Spleen (tissue), 11 donors: ENCODE data around the gene MXRA7. TPM values are rescaled to one million over a fixed set of nuclear protein-coding genes. Genes with fewer than 3 reads are reported as not detected.
A peak's percentile ranks its signal among the peaks of the same experiment; 100 is the strongest.

ENCODE experiments used
- DNase-seq: peaks from one replicate; pipeline ENCODE4 v3.0.0-alpha.2; 2020
- H3K27ac ChIP-seq, 8 donors: fragments of 200-600 bp; sonication (generic) in 7 of 8; 1 replicate in 4 of 8; 2 replicates in 4 of 8; pipeline versions ENCODE4 v1.5.0 to v1.8.0; 2016 to 2021; ENCODE audit warnings: inconsistent platforms in 4 of 8, mild to moderate bottlenecking in 4 of 8, moderate library complexity in 1 of 8
- H3K27me3 ChIP-seq, 7 donors: fragments of 200-600 bp; sonication (generic) in 6 of 7; replicated peaks in 1 of 7; 1 replicate in 4 of 7; 2 replicates in 3 of 7; pipeline versions ENCODE4 v1.5.0 to v1.8.0; 2016 to 2021; ENCODE audit warnings: inconsistent platforms in 3 of 7, mild to moderate bottlenecking in 1 of 7
- H3K36me3 ChIP-seq, 6 donors: fragments of 200-600 bp; sonication (generic) in 5 of 6; 1 replicate in 4 of 6; 2 replicates in 2 of 6; pipeline versions ENCODE4 v1.5.0 to v1.8.0; 2016 to 2021; ENCODE audit warnings: inconsistent platforms in 2 of 6
- H3K4me1 ChIP-seq, 6 donors: fragments of 200-600 bp; sonication (generic) in 5 of 6; 1 replicate in 3 of 6; 2 replicates in 3 of 6; pipeline versions ENCODE4 v1.5.0 to v1.8.0; 2016 to 2021; ENCODE audit warnings: inconsistent platforms in 3 of 6
- H3K4me3 ChIP-seq, 8 donors: fragments of 200-600 bp; sonication (generic) in 7 of 8; 1 replicate in 4 of 8; 2 replicates in 4 of 8; pipeline versions ENCODE4 v1.5.0 to v1.8.0; 2016 to 2021; ENCODE audit warnings: inconsistent platforms in 4 of 8, mild to moderate bottlenecking in 4 of 8, moderate library complexity in 2 of 8
- H3K9me3 ChIP-seq, 8 donors: fragments of 200-600 bp; sonication (generic) in 7 of 8; 1 replicate in 4 of 8; 2 replicates in 4 of 8; pipeline versions ENCODE4 v1.5.0 to v1.8.0; 2016 to 2021; ENCODE audit warnings: inconsistent platforms in 4 of 8
- CTCF ChIP-seq, 11 experiments: fragments of 200-600 bp in 7 of 11; fragments of 450-650 bp in 4 of 11; sonication (generic) in 4 of 11; IDR thresholded peaks in 8 of 11; conservative IDR thresholded peaks in 3 of 11; 1 replicate in 7 of 11; 2 replicates in 4 of 11; pipeline versions ENCODE4 v1.4.0 to v1.8.0; 2016 to 2021; ENCODE audit warnings: antibody characterized with exemption in 11 of 11, inconsistent platforms in 4 of 11, mild to moderate bottlenecking in 1 of 11
- POLR2A ChIP-seq, 3 donors: fragments of 450-650 bp; IDR thresholded peaks; one replicate each; pipeline ENCODE4 v1.5.1; 2017; ENCODE audit warnings: antibody characterized with exemption in 3 of 3, mild to moderate bottlenecking in 1 of 3
- POLR2AphosphoS5 ChIP-seq, 3 donors: sonication (generic); formaldehyde crosslinking; IDR thresholded peaks; one replicate each; pipeline ENCODE4 v1.5.1; 2017; ENCODE audit warnings: antibody characterized with exemption in 3 of 3
- WGBS, 5 donors: extraction: QIAGEN DNeasy Blood & Tissue Kit in 3 of 5; methylation state at CpG; one replicate each; pipeline versions ENCODE4 v1.1.5 to v1.1.7; 2013 to 2018; 5-methylcytosine and 5-hydroxymethylcytosine counted together
- intact Hi-C: fragments of 100-400 bp; cut with DNase I; formaldehyde crosslinking; loops from one replicate; pipeline ENCODE4 v1.15.0; 2023; ENCODE audit warnings: low total_unique reads
- polyA plus RNA-seq, 3 donors: library from polyadenylated mRNA; stranded (reverse); fragments of 200-250 nt; gene quantifications; one replicate each; pipeline ENCODE4 v1.2.1, GENCODE V29; 2013
- total RNA-seq, 7 donors: library from RNA; depleted of rRNA in 3 of 7; stranded (reverse); fragments of >200 nt in 3 of 7; fragmentation: NEBNext Ultra II Directional in 4 of 7; extraction: Animal tissue kit (Norgen Biotek cat#: 25700) in 4 of 7; gene quantifications; one replicate each; pipeline versions ENCODE4 v1.1.0 to v1.2.1, GENCODE V29; 2016 to 2021
- donor health status: healthy with polysubstance abuse.
- donor health status: DM: no; HTN: no; CAD: no; lungs with moderate emphysema.
- donor health status: DM: no; HTN: no; CAD: no.
- donor health status: Bipolar disorder and iron deficiency.
- donor health status: healthy.
- donor health status: DM: no; HTN: no; CAD: no.
- donor health status: DM: yes; HTN: yes; CAD: no.

MXRA7 gene
- total and polyA plus RNA-seq, 10 donors: 37.8 to 172 (median 117) TPM

GRCh38 chr17:76671912-76672262 is 38.9 kb downstream of the MXRA7 start:
- Histone ChIP-seq H3K4me1 (peaks cover 6 to 34% (median 24%) of the 10 kb centered on the region in 6 donors), H3K4me3 (peak overlapping the region; percentile 37 to 74 (median 56)), H3K36me3 (peaks cover 0 to 22% (median 0%) of the 10 kb centered on the region in 6 donors), H3K27me3 (no peaks in the 10 kb centered on the region), H3K9me3 (no peaks in the 10 kb centered on the region), H3K27ac (peak overlapping the region; percentile 71 to 95 (median 92))
- WGBS, 5 donors: 0 to 2% (median 1%) methylated on average over 19 of the region's 19 CpGs
- no peak for DNase-seq
- intact Hi-C loops: no loop called here
- TF ChIP-seq POLR2A (IDR thresholded peaks at IDR 0.05): peak in 1 of 3 donors; percentile 83
- peak in 3 of 11 experiments; percentile 9 to 45 (median 38) for TF ChIP-seq CTCF (IDR thresholded peaks at IDR 0.05 in 8 of 11, conservative IDR thresholded peaks at IDR 0.05 in 3 of 11)
- no peak for TF ChIP-seq POLR2AphosphoS5 (IDR thresholded peaks at IDR 0.05)

- Histone ChIP-seq H3K9me3 (no peaks in the 10 kb centered on the region), H3K36me3 (peaks cover 0 to 16% (median 0%) of the 10 kb centered on the region in 6 donors), H3K4me1 (peaks cover 6 to 34% (median 24%) of the 10 kb centered on the region in 6 donors), H3K27me3 (no peaks in the 10 kb centered on the region), H3K27ac (peak overlapping the region; percentile 71 to 95 (median 92)), H3K4me3 (peak overlapping the region; percentile 37 to 74 (median 56))
- intact Hi-C loops: no loop called here
- WGBS, 5 donors: 19 to 27% (median 24%) methylated on average over 27 to 32 of the region's 32 CpGs
- TF ChIP-seq POLR2A (IDR thresholded peaks at IDR 0.05): no peak
- TF ChIP-seq CTCF (IDR thresholded peaks at IDR 0.05 in 8 of 11, conservative IDR thresholded peaks at IDR 0.05 in 3 of 11): peak in 1 of 11 experiments; percentile 30
- peak; percentile 88 to 92 (median 88) for TF ChIP-seq POLR2AphosphoS5 (IDR thresholded peaks at IDR 0.05)
- DNase-seq: peak; percentile 99
Observed at GRCh38 chr17:76671123-76671911, 39.4 kb downstream of the MXRA7 start.

GRCh38 chr17:76670718-76671122 is 40.0 kb downstream of the MXRA7 start:
- H3K27ac ChIP-seq: peak overlapping the region in 7 of 8 donors; percentile 18 to 94 (median 91)
- intact Hi-C loops: no loop called here
- H3K27me3 ChIP-seq: no peaks in the 10 kb centered on the region
- WGBS, 5 donors: 63 to 87% (median 76%) methylated on average over 9 of the region's 9 CpGs
- no peak for TF ChIP-seq POLR2A (IDR thresholded peaks at IDR 0.05)
- TF ChIP-seq CTCF (IDR thresholded peaks at IDR 0.05 in 8 of 11, conservative IDR thresholded peaks at IDR 0.05 in 3 of 11): no peak
- no peak for TF ChIP-seq POLR2AphosphoS5 (IDR thresholded peaks at IDR 0.05)
- no peaks in the 10 kb centered on the region for H3K9me3 ChIP-seq
- H3K36me3 ChIP-seq: peaks cover 0 to 10% (median 0%) of the 10 kb centered on the region in 6 donors
- no peak for DNase-seq
- peaks cover 6 to 34% (median 24%) of the 10 kb centered on the region in 6 donors for H3K4me1 ChIP-seq
- peak overlapping the region in 1 of 8 donors; percentile 74 for H3K4me3 ChIP-seq

- Histone ChIP-seq H3K9me3 (no peaks in the 10 kb centered on the region), H3K27me3 (no peaks in the 10 kb centered on the region), H3K27ac (peak overlapping the region in 6 of 8 donors; percentile 18 to 94 (median 90)), H3K36me3 (peaks cover 0 to 8% (median 0%) of the 10 kb centered on the region in 6 donors), H3K4me1 (peaks cover 6 to 34% (median 24%) of the 10 kb centered on the region in 6 donors), H3K4me3 (no peak overlapping the region)
- DNase-seq: no peak
- 80 to 83% (median 82%) methylated on average over 9 of the region's 9 CpGs for WGBS, 5 donors
- intact Hi-C loops: no loop called here
- no peak for TF ChIP-seq CTCF (IDR thresholded peaks at IDR 0.05 in 8 of 11, conservative IDR thresholded peaks at IDR 0.05 in 3 of 11)
- no peak for TF ChIP-seq POLR2AphosphoS5 (IDR thresholded peaks at IDR 0.05)
- no peak for TF ChIP-seq POLR2A (IDR thresholded peaks at IDR 0.05)
Observed at GRCh38 chr17:76670020-76670717, 40.6 kb downstream of the MXRA7 start.
